ENCODE results near the gene GLIS2. TPM values are rescaled to one million over a fixed set of nuclear protein-coding genes. Genes with fewer than 3 reads are reported as not detected.

Gene GLIS2
- total and polyA plus RNA-seq, 2 of the 4 experiments (the other 2 are of a cell fraction), result 0.36 to 8.4 TPM

DNA sequence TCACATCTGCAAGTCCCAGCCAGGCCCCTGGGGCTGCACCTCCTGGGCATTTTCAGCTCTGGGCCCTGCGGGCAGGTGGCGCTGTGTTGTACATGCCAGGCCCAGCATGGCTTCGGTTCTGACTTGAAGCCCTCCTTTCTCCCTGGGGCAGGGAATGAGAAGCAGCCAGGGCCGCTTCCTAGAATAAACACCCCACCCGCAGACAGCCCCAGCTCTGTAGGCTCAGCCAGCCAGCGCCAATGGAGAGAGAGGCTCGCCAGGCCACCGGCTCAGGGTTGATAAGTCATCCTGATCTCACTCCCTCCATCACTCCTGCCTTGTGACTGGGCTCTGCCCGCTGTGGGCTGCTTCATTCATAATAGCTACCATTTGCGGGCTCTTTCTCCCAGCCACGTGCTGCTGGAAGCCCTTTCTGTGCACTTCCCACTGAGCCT, 6.0 kb upstream of the GLIS2 start (continued):
- TF ChIP-seq MXI1 (IDR thresholded peaks at IDR 0.05; ENCODE audit: borderline replicate concordance, low read depth, low read length), result peak; percentile 82

DNA sequence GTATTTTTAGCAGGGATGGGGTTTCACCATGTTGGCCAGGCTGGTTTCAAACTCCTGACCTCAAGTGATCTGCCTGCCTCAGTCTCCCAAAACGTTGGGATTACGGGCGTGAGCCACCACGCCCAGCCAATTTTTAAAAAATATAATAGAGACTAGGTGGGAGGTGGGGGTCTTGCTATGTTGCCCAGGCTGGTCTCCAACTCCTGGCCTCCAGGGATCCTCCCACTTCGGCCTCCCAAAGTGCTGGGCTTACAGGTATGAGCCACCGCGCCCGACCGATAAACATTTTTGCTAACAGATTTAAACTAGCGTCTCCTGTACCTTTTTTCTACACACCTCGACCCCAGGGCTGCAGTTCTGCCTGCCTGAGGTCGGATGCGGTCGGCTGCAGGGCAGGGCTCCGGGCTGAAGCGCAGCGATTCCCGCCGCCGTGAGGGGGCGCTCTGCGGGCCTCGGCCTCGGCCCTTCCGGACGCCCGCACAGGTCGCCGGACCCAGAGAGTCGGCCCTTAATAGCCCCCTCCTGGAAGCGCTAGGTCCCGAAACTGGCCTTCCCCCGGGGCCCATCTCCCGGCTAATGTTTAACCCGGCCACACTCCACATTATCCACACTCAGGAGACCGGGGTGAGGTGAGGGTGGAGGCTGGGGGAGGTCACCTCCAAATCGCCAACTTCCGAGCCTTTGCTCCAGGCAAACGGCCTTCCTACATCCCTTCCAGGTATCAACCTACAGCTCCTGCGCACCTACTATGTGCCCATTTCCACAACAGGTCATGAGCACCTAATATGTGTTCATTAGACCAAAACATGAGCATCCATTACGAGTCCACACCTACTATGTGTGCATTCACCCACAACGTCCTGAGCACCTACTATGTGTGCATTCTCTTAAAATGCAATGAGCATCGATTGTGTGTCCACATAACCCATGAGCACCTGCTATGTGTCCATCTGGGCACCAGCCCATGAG, 2.0 kb upstream of the GLIS2 start:
- Histone ChIP-seq H3K56ac (ENCODE audit: extremely low read depth, insufficient read depth, low read length) (no peak overlapping the region), H2BK15ac (ENCODE audit: low read depth, low read length) (no peak overlapping the region), H3K4me2 (ENCODE audit: low read depth, low read length) (0 out of 2 replicates have a peak overlapping the region, but pooled peaks have one; percentile 5), H2AK9ac (replicated peaks; ENCODE audit: low read depth, low read length, poor library complexity) (peak overlapping the region; percentile 44), H2AK5ac (ENCODE audit: low read depth, low read length) (peak overlapping the region; percentile 7; the same call in 1 of the 2 replicates), H3K4me3 (ENCODE audit: insufficient read depth, low read depth, low read length) (no peak overlapping the region), H3K79me1 (ENCODE audit: low read depth in 1 of 2, low read length in 2 of 2) (peaks cover 6 to 35% of the 10 kb centered on the region in 2 experiments; a peak in 3 of 4 replicates), H2AFZ (replicated peaks; ENCODE audit: low read length, poor library complexity) (peak overlapping the region; percentile 34), H3K4ac (ENCODE audit: low read depth, low read length) (peak overlapping the region; percentile 54; the same call in 1 of the 2 replicates), H3K9me1 (ENCODE audit: insufficient read depth, low read length) (peaks cover 22% of the 10 kb centered on the region), H3K9me3 (ENCODE audit: control insufficient read depth, insufficient read depth, low read length) (no peaks in the 10 kb centered on the region), H2BK20ac (ENCODE audit: low read depth, low read length) (no peak overlapping the region), H3K18ac (ENCODE audit: low read depth, low read length) (no peak overlapping the region), H2BK5ac (ENCODE audit: low read depth, low read length, poor library complexity, severe bottlenecking) (no peak overlapping the region), H4K20me1 (ENCODE audit: insufficient read depth, low read length) (peaks cover 24% of the 10 kb centered on the region), H4K5ac (ENCODE audit: low read depth, low read length) (0 out of 2 replicates have a peak overlapping the region, but pooled peaks have one; percentile 4), H4K91ac (ENCODE audit: insufficient read depth, low read depth, low read length) (no peak overlapping the region), H3K27me3 (ENCODE audit: control insufficient read depth, insufficient read depth, low read length) (no peaks in the 10 kb centered on the region), H4K8ac (ENCODE audit: low read depth in 2 of 2, low read length in 2 of 2) (peak overlapping the region; percentile 9 to 46; a peak in 1 of 4 replicates), H3K27ac (ENCODE audit: insufficient read depth, low read length) (no peak overlapping the region), H3K36me3 (ENCODE audit: control insufficient read depth, insufficient read depth, low read length) (no peaks in the 10 kb centered on the region), H3K4me1 (ENCODE audit: control insufficient read depth, insufficient read depth, low read length) (peaks cover 24% of the 10 kb centered on the region), H3K23ac (ENCODE audit: low read depth, low read length) (peak overlapping the region; percentile 64; the same call in 1 of the 2 replicates), H3K14ac (replicated peaks; ENCODE audit: low read depth, low read length) (no peak overlapping the region), H3K9ac (ENCODE audit: low read depth, low read length) (no peak overlapping the region), H2BK120ac (ENCODE audit: low read depth, low read length) (no peak overlapping the region)
- in situ Hi-C loops (cut with MboI; ENCODE audit: low sequenced_read_pairs), result no loop called here
- DNase-seq (no peak), ATAC-seq (ENCODE audit: low read depth) (no peak)
- intact Hi-C loops (cut with micrococcal nuclease), result loop anchor here (2.0 kb wide), 1 partner anchor 37 kb away; the partner anchor contains the start of gene PAM16
- no peak for TF ChIP-seq POLR2A (IDR thresholded peaks at IDR 0.05; ENCODE audit: low read depth, low read length)
- TF ChIP-seq MXI1 (IDR thresholded peaks at IDR 0.05; ENCODE audit: borderline replicate concordance, low read depth, low read length), result no peak
- no peak for TF ChIP-seq NFE2L2 (IDR thresholded peaks at IDR 0.05; ENCODE audit: low read depth, low read length)
- TF ChIP-seq RAD21 (IDR thresholded peaks at IDR 0.05; ENCODE audit: low read length), result peak; percentile 28; the same call in 1 of the 2 replicates
- peak; percentile 47 for TF ChIP-seq CTCF (conservative IDR thresholded peaks at IDR 0.05; ENCODE audit: low read depth, low read length)
- TF ChIP-seq RCOR1 (IDR thresholded peaks at IDR 0.05; ENCODE audit: insufficient replicate concordance, low read length), result no peak
- peak; percentile 22; the same call in 1 of the 2 replicates for TF ChIP-seq SMC3 (IDR thresholded peaks at IDR 0.05; ENCODE audit: low read depth, low read length)
- no peak for TF ChIP-seq MAZ (IDR thresholded peaks at IDR 0.05; ENCODE audit: borderline replicate concordance, low read depth, low read length)
- TF ChIP-seq FOS (IDR thresholded peaks at IDR 0.05; ENCODE audit: low read depth, low read length), result no peak
- no peak for TF ChIP-seq CEBPB (IDR thresholded peaks at IDR 0.05; ENCODE audit: low read depth, low read length)
- no TSS peak for BruUV-seq (replicated peaks)
- CTCF ChIA-PET, result no interaction called here
- dilution Hi-C loops (cut with HindIII; ENCODE audit: low sequenced_read_pairs, unreplicated experiment), result no loop called here
- WGBS, 2 experiments (ENCODE audit: extremely low coverage in 2 of 2, insufficient read length in 1 of 2), result 75% methylated on average over 4 of the region's 43 CpGs; no CpG with 5 or more reads in 1 of the 2 experiments
- POLR2A ChIA-PET (ENCODE audit: unreplicated experiment), result no interaction called here

Data from IMR-90 (cell line).